ENCODE data around the gene EFCAB12. TPM values are rescaled to one million over a fixed set of nuclear protein-coding genes. Genes with fewer than 3 reads are reported as not detected.

EFCAB12 gene
- total RNA-seq, 3 donors from 2014 or later (not counting 1 experiment from before 2014, with no cell fraction given) = 0.94 to 3.3 (median 1.4) TPM

DNA sequence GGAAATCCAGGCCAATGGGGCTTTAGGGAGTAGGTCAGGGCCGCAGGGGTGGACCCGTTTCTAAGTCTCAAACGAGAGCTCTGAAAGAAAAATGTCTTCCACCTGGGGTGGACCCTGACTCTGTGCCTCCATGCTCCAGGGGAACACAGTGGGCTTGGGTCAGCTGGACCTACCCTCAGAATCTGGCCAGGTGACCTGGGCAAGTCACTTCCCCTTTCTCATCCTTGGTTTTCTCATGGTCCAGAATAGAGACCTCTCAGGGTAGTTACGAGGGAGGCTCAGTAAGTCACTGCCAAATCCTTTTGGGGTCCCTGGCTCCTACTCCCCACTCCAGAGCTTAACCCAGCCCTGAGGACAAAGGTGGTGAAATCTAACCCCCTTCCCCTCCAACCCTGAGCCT lies 25.8 kb downstream of the EFCAB12 start:
- H3K9me3 ChIP-seq (ENCODE audit: control insufficient read depth, insufficient read depth, low read length) = no peaks in the 10 kb centered on the region
- peaks cover 18% of the 10 kb centered on the region for H3K4me1 ChIP-seq (ENCODE audit: control insufficient read depth, insufficient read depth, low read length)
- WGBS (ENCODE audit: insufficient coverage) = 93% methylated on average over 4 of the region's 4 CpGs
- TF ChIP-seq, protein P1, sequence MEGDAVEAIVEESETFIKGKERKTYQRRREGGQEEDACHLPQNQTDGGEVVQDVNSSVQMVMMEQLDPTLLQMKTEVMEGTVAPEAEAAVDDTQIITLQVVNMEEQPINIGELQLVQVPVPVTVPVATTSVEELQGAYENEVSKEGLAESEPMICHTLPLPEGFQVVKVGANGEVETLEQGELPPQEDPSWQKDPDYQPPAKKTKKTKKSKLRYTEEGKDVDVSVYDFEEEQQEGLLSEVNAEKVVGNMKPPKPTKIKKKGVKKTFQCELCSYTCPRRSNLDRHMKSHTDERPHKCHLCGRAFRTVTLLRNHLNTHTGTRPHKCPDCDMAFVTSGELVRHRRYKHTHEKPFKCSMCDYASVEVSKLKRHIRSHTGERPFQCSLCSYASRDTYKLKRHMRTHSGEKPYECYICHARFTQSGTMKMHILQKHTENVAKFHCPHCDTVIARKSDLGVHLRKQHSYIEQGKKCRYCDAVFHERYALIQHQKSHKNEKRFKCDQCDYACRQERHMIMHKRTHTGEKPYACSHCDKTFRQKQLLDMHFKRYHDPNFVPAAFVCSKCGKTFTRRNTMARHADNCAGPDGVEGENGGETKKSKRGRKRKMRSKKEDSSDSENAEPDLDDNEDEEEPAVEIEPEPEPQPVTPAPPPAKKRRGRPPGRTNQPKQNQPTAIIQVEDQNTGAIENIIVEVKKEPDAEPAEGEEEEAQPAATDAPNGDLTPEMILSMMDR (IDR thresholded peaks at IDR 0.05) = no peak
- Mint-ChIP-seq H3K36me3 (no peaks in the 10 kb centered on the region), H3K27me3 (ENCODE audit: low read depth in 2 of 2) (no peaks in the 10 kb centered on the region), H3K4me3 (no peak overlapping the region), H3K4me1 (peaks cover 15 to 22% of the 10 kb centered on the region in 2 donors), H3K9me3 (no peaks in the 10 kb centered on the region), H3K27ac (no peak overlapping the region)
- ATAC-seq (no peak), DNase-seq (no peak)
- intact Hi-C loops (cut with micrococcal nuclease) = no loop called here
- no peaks in the 10 kb centered on the region for H3K36me3 ChIP-seq (ENCODE audit: control insufficient read depth, insufficient read depth, low read length)
- no peak overlapping the region for H3K4me3 ChIP-seq (ENCODE audit: low read length)
- no peaks in the 10 kb centered on the region for H3K27me3 ChIP-seq (ENCODE audit: control insufficient read depth, insufficient read depth, low read length)
- H3K27ac ChIP-seq (ENCODE audit: low read length) = no peak overlapping the region

DNA sequence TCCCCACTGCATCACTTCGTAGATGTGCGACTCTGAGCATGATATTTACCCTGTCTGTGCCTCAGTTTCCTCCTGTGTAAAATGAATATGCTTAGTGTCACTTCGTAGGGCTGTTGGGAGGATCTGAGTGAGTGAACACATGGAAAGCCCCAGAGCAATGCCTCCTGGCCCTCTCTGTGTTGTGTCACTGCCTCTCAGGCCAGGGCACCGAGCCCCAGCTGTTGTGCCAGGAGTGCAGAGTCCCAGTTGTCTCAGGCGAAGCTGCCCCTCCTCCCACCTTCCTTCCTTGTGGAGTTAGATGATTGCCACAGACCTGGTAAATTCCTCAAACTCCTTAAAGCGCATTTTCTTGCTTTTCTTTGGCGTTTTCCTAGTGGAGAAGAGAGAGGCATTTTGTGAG lies 26.2 kb downstream of the EFCAB12 start:
- ATAC-seq (no peak), DNase-seq (no peak)
- TF ChIP-seq, protein P1 (IDR thresholded peaks at IDR 0.05) = no peak

DNA sequence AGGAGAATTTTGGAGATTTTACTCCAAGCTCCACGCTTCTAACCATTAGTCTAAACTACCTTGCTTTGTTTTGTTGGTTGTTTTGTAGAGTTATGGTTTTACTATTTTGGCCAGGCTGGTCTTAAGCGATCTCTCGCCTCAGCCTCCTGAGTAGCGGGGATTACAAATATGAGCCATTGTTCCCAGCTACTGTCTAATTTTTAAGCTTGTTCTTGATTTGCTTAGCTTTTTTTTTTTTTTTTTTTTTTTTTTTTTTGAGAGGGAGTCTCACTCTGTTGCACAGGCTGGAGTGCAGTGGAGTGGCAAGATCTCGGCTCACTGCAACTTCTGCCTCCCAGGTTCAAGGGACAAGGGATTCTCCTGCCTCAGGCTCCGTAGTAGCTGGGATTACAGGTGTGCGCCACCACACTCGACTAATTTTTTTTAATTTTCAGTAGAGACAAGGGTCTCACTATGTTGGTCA lies 28.5 kb downstream of the EFCAB12 start:
- peak overlapping the region; percentile 96 for H3K4me3 ChIP-seq (ENCODE audit: low read length)
- no peaks in the 10 kb centered on the region for H3K9me3 Mint-ChIP-seq
- no peaks in the 10 kb centered on the region for H3K27me3 ChIP-seq (ENCODE audit: control insufficient read depth, insufficient read depth, low read length)
- H3K27me3 Mint-ChIP-seq (ENCODE audit: low read depth in 2 of 2) = no peaks in the 10 kb centered on the region
- intact Hi-C loops (cut with micrococcal nuclease) = loop anchor here (1.0 to 5.0 kb wide), 2 partner anchors 40 to 537 kb away; partner anchors contain the start of gene IFT122
- peak overlapping the region; percentile 93 to 98 for H3K27ac Mint-ChIP-seq
- ATAC-seq (peak in 1 of 3 donors; percentile 2), DNase-seq (no peak)
- H3K27ac ChIP-seq (ENCODE audit: low read length) = peak overlapping the region; percentile 81
- TF ChIP-seq, protein P1 (IDR thresholded peaks at IDR 0.05) = peak; percentile 13
- H3K4me3 Mint-ChIP-seq = peak overlapping the region; percentile 97
- whole genome bisulfite sequencing (ENCODE audit: insufficient coverage) = 49% methylated on average over 7 of the region's 8 CpGs
- no peaks in the 10 kb centered on the region for H3K9me3 ChIP-seq (ENCODE audit: control insufficient read depth, insufficient read depth, low read length)
- peaks cover 25 to 44% of the 10 kb centered on the region in 2 donors for H3K4me1 Mint-ChIP-seq
- peaks cover 7% of the 10 kb centered on the region for H3K36me3 ChIP-seq (ENCODE audit: control insufficient read depth, insufficient read depth, low read length)
- no peaks in the 10 kb centered on the region for H3K36me3 Mint-ChIP-seq
- H3K4me1 ChIP-seq (ENCODE audit: control insufficient read depth, insufficient read depth, low read length) = peaks cover 18% of the 10 kb centered on the region

More for the DNA sequence above, 26.2 kb downstream of the EFCAB12 start:
- peaks cover 18% of the 10 kb centered on the region for H3K4me1 ChIP-seq (ENCODE audit: control insufficient read depth, insufficient read depth, low read length)
- H3K27ac ChIP-seq (ENCODE audit: low read length) = no peak overlapping the region
- WGBS (ENCODE audit: insufficient coverage) = 92% methylated on average over 7 of the region's 7 CpGs
- Mint-ChIP-seq H3K4me1 (peaks cover 19 to 26% of the 10 kb centered on the region in 2 donors), H3K27ac (no peak overlapping the region), H3K4me3 (no peak overlapping the region), H3K36me3 (no peaks in the 10 kb centered on the region), H3K27me3 (ENCODE audit: low read depth in 2 of 2) (no peaks in the 10 kb centered on the region), H3K9me3 (no peaks in the 10 kb centered on the region)
- no peaks in the 10 kb centered on the region for H3K27me3 ChIP-seq (ENCODE audit: control insufficient read depth, insufficient read depth, low read length)
- no peak overlapping the region for H3K4me3 ChIP-seq (ENCODE audit: low read length)
- intact Hi-C loops (cut with micrococcal nuclease) = no loop called here
- no peaks in the 10 kb centered on the region for H3K36me3 ChIP-seq (ENCODE audit: control insufficient read depth, insufficient read depth, low read length)
- H3K9me3 ChIP-seq (ENCODE audit: control insufficient read depth, insufficient read depth, low read length) = no peaks in the 10 kb centered on the region

Measured in natural killer cell (primary cell).